Measurements from ENCODE around the gene MBD5.

MBD5 gene

DNA sequence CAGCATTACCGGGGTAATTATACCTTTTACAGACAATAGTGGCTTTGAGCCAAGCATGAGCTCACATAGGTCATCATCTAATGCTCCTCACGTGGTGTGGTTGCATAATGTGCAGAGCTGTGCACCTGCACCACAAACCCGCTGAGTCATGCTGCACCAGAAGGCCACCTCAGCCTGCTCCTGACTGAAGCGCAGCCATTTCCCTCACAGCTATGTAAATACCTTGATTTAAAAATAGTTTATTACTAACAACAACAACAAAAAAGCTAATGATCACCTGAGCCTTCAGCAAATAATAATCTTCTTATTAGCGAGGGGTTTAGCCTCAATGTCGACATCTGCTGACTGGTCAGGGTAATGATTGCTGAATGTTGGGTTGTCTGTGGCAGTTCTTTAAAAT lies 238.8 kb downstream of the MBD5 start:
- Histone ChIP-seq H3K9ac (ENCODE audit: low read length in 5 of 5) (no peak overlapping the region), H3K36me3 (ENCODE audit: control insufficient read depth in 5 of 5, insufficient read depth in 5 of 5, low read length in 5 of 5) (peaks cover 0 to 18% (median 10%) of the 10 kb centered on the region in 5 donors), H3K4me1 (ENCODE audit: control insufficient read depth in 5 of 5, insufficient read depth in 5 of 5, low read length in 5 of 5) (no peaks in the 10 kb centered on the region), H3K27me3 (ENCODE audit: control insufficient read depth in 5 of 5, insufficient read depth in 4 of 5, low read length in 5 of 5) (no peaks in the 10 kb centered on the region), H3K9me3 (ENCODE audit: control insufficient read depth in 5 of 5, low read length in 5 of 5) (peaks cover 0 to 5% (median 0%) of the 10 kb centered on the region in 5 donors), H3K27ac (ENCODE audit: low read depth, low read length) (no peak overlapping the region), H3K4me3 (ENCODE audit: low read depth in 1 of 5, low read length in 5 of 5) (no peak overlapping the region)

DNA sequence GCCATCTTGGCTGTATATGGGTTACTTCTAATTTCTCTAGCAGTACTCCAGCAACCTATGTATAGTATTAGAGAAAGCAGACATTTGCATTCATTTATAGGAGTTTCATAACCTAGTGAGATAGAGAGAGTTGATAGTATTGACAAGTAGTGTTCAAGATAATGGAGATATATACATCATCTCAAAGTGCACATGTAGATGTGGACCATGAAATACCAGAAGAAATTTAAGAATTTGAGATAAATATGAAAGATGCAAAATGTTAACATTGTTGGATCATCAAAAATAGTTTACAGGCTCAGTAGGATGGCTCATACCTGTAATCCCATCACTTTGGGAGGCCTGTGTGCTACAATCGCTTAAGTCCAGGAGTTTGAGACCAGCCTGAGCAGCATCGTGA lies 243.0 kb downstream of the MBD5 start:
- H3K36me3 ChIP-seq (ENCODE audit: control insufficient read depth in 5 of 5, insufficient read depth in 5 of 5, low read length in 5 of 5), result peaks cover 0 to 6% (median 0%) of the 10 kb centered on the region in 5 donors
- H3K4me3 ChIP-seq (ENCODE audit: low read depth in 1 of 5, low read length in 5 of 5), result no peak overlapping the region
- no peaks in the 10 kb centered on the region for H3K4me1 ChIP-seq (ENCODE audit: control insufficient read depth in 5 of 5, insufficient read depth in 5 of 5, low read length in 5 of 5)
- peaks cover 0 to 5% (median 0%) of the 10 kb centered on the region in 5 donors for H3K9me3 ChIP-seq (ENCODE audit: control insufficient read depth in 5 of 5, low read length in 5 of 5)
- H3K9ac ChIP-seq (ENCODE audit: low read length in 5 of 5), result no peak overlapping the region
- no peak overlapping the region for H3K27ac ChIP-seq (ENCODE audit: low read depth, low read length)
- no peaks in the 10 kb centered on the region for H3K27me3 ChIP-seq (ENCODE audit: control insufficient read depth in 5 of 5, insufficient read depth in 4 of 5, low read length in 5 of 5)

DNA sequence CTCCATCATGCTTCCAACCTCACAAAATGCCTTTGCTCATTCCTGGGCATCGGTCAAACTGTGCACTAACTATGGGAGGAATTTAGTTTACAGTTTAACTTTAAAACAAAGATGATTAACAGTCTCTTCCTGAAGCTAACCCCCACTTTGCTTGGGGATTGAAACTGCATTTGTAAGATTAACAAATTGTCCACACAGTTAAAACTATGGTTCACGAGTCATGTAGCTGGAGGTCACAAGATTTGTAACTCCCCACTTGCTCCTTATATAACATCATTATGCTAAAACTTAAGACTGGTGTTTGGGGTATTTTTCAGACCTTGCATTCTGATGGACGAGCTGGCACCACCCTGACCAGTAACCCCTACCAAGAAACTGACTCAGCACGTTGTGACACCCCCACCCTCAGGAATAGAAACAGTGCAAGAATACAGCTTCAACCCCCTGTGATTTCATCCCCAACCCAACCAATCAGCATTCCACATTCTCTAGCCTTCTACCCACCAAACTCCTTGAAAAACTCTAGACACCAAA lies 252.3 kb downstream of the MBD5 start:
- Histone ChIP-seq H3K27ac (ENCODE audit: low read depth, low read length) (no peak overlapping the region), H3K9ac (ENCODE audit: low read length in 5 of 5) (no peak overlapping the region), H3K27me3 (ENCODE audit: control insufficient read depth in 5 of 5, insufficient read depth in 4 of 5, low read length in 5 of 5) (no peaks in the 10 kb centered on the region)

DNA sequence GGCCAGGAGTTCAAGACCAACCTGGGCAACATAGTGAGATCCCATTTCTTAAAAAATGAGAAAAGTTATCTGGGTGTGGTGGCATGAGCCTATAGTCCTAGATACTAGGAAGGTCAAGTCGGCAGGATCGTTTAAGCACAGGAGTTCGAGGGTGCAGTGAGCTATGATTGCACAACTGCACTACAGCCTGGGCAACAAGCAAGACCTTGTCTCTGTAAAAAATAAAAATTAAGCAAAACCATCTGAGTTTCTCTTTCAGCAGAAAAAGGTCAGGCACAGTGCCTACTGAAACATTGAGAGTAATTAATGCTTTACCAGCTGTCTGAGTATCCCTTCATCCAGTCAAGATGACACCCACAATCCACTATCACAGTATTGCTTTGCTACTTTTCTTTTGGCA lies 258.3 kb downstream of the MBD5 start:
- H3K4me3 ChIP-seq (ENCODE audit: low read depth in 1 of 5, low read length in 5 of 5), result no peak overlapping the region
- H3K27me3 ChIP-seq (ENCODE audit: control insufficient read depth in 5 of 5, insufficient read depth in 4 of 5, low read length in 5 of 5), result no peaks in the 10 kb centered on the region
- no peak overlapping the region for H3K9ac ChIP-seq (ENCODE audit: low read length in 5 of 5)
- no peak overlapping the region for H3K27ac ChIP-seq (ENCODE audit: low read depth, low read length)
- H3K36me3 ChIP-seq (ENCODE audit: control insufficient read depth in 5 of 5, insufficient read depth in 5 of 5, low read length in 5 of 5), result peaks cover 0 to 4% (median 0%) of the 10 kb centered on the region in 5 donors
- H3K4me1 ChIP-seq (ENCODE audit: control insufficient read depth in 5 of 5, insufficient read depth in 5 of 5, low read length in 5 of 5), result no peaks in the 10 kb centered on the region
- no peaks in the 10 kb centered on the region for H3K9me3 ChIP-seq (ENCODE audit: control insufficient read depth in 5 of 5, low read length in 5 of 5)

More for the DNA sequence above, 252.3 kb downstream of the MBD5 start:
- Histone ChIP-seq H3K36me3 (ENCODE audit: control insufficient read depth in 5 of 5, insufficient read depth in 5 of 5, low read length in 5 of 5) (peaks cover 0 to 4% (median 3%) of the 10 kb centered on the region in 5 donors), H3K4me1 (ENCODE audit: control insufficient read depth in 5 of 5, insufficient read depth in 5 of 5, low read length in 5 of 5) (no peaks in the 10 kb centered on the region), H3K4me3 (ENCODE audit: low read depth in 1 of 5, low read length in 5 of 5) (no peak overlapping the region), H3K9me3 (ENCODE audit: control insufficient read depth in 5 of 5, low read length in 5 of 5) (no peaks in the 10 kb centered on the region)

DNA sequence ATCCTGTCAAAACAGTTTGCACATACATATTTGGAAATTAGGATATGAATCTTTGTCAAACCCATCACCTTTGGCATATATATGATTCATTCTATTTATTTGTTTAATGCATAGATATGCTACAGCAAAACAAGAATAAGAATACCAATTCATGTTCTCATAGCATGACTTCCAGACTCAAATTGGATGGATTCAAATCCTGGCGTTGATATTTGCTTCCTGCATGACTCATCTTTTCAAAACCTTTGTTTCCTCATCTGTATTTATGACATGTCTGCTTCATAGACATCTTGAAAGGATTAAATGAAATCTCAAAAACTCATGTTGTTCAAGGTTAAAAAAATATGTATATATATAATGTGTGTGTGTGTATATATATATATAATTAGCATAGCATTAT lies 261.3 kb downstream of the MBD5 start:
- peaks cover 0 to 4% (median 0%) of the 10 kb centered on the region in 5 donors for H3K36me3 ChIP-seq (ENCODE audit: control insufficient read depth in 5 of 5, insufficient read depth in 5 of 5, low read length in 5 of 5)
- H3K9ac ChIP-seq (ENCODE audit: low read length in 5 of 5), result no peak overlapping the region
- no peak overlapping the region for H3K4me3 ChIP-seq (ENCODE audit: low read depth in 1 of 5, low read length in 5 of 5)
- no peak overlapping the region for H3K27ac ChIP-seq (ENCODE audit: low read depth, low read length)
- no peaks in the 10 kb centered on the region for H3K27me3 ChIP-seq (ENCODE audit: control insufficient read depth in 5 of 5, insufficient read depth in 4 of 5, low read length in 5 of 5)
- no peaks in the 10 kb centered on the region for H3K9me3 ChIP-seq (ENCODE audit: control insufficient read depth in 5 of 5, low read length in 5 of 5)
- no peaks in the 10 kb centered on the region for H3K4me1 ChIP-seq (ENCODE audit: control insufficient read depth in 5 of 5, insufficient read depth in 5 of 5, low read length in 5 of 5)

DNA sequence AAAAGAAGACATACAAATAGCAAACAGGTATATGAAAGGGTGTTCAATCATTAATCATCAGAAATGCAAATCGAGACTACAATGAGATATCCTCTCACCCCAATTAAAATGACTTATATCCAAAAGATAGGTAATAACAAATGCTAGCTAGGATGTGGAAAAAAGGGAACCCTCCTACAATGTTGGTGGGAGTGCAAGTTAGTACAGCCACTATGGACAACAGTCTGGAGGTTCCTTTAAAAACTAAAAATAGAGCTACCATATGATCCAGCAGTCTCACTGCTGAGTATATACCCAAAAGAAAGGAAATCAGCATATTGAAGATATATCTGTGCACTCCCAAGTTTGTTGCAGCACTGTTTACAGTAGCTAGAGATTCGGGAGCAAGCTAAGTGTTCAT lies 271.5 kb downstream of the MBD5 start:
- H3K27ac ChIP-seq (ENCODE audit: low read depth, low read length), result no peak overlapping the region
- H3K4me1 ChIP-seq (ENCODE audit: control insufficient read depth in 5 of 5, insufficient read depth in 5 of 5, low read length in 5 of 5), result no peaks in the 10 kb centered on the region
- H3K36me3 ChIP-seq (ENCODE audit: control insufficient read depth in 5 of 5, insufficient read depth in 5 of 5, low read length in 5 of 5), result peaks cover 0 to 6% (median 0%) of the 10 kb centered on the region in 5 donors
- H3K4me3 ChIP-seq (ENCODE audit: low read depth in 1 of 5, low read length in 5 of 5), result no peak overlapping the region
- no peak overlapping the region for H3K9ac ChIP-seq (ENCODE audit: low read length in 5 of 5)
- no peaks in the 10 kb centered on the region for H3K9me3 ChIP-seq (ENCODE audit: control insufficient read depth in 5 of 5, low read length in 5 of 5)
- no peaks in the 10 kb centered on the region for H3K27me3 ChIP-seq (ENCODE audit: control insufficient read depth in 5 of 5, insufficient read depth in 4 of 5, low read length in 5 of 5)

DNA sequence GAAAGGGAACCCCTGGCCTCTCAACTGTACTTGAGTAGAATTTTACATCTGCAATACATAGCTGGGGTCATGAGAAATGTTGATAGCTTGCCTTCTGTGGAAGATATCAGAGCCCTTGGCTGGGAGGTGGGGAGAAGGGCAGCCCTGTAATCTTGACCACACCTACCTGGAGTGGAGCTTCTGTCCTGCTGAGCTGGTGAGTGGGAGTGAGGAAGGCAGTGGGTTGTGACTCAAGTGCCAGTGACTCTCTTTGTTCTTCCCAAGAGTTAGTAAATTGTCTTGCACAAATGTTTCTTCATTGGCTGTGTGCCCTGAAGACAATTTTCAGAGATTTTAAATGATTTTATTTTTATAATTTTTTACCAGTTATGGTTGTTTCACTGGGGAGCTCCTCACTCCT lies 277.3 kb downstream of the MBD5 start:
- peaks cover 0 to 6% (median 0%) of the 10 kb centered on the region in 5 donors for H3K36me3 ChIP-seq (ENCODE audit: control insufficient read depth in 5 of 5, insufficient read depth in 5 of 5, low read length in 5 of 5)
- no peaks in the 10 kb centered on the region for H3K27me3 ChIP-seq (ENCODE audit: control insufficient read depth in 5 of 5, insufficient read depth in 4 of 5, low read length in 5 of 5)
- no peak overlapping the region for H3K27ac ChIP-seq (ENCODE audit: low read depth, low read length)
- no peak overlapping the region for H3K4me3 ChIP-seq (ENCODE audit: low read depth in 1 of 5, low read length in 5 of 5)
- peaks cover 0 to 4% (median 0%) of the 10 kb centered on the region in 5 donors for H3K4me1 ChIP-seq (ENCODE audit: control insufficient read depth in 5 of 5, insufficient read depth in 5 of 5, low read length in 5 of 5)
- no peaks in the 10 kb centered on the region for H3K9me3 ChIP-seq (ENCODE audit: control insufficient read depth in 5 of 5, low read length in 5 of 5)
- H3K9ac ChIP-seq (ENCODE audit: low read length in 5 of 5), result no peak overlapping the region

DNA sequence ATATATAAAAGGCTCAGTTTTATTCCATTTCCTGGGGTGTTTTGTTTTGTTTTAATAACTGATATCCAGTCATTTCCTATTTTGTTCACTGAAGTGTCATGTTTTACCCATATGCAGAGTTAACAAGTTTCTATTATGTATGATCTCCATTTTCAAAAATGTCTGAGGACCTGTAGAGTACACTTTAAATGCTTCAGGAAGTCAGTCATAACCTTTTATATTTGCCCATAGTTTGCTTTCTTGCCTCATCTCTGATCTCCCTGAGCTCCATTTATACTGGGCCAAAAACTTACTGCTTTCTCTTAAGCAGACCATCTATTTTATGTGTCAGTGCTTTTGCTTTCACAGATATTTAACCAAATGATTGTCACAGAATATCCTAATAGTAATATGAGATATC lies 278.7 kb downstream of the MBD5 start:
- Histone ChIP-seq H3K9me3 (ENCODE audit: control insufficient read depth in 5 of 5, low read length in 5 of 5) (no peaks in the 10 kb centered on the region), H3K27me3 (ENCODE audit: control insufficient read depth in 5 of 5, insufficient read depth in 4 of 5, low read length in 5 of 5) (no peaks in the 10 kb centered on the region), H3K4me1 (ENCODE audit: control insufficient read depth in 5 of 5, insufficient read depth in 5 of 5, low read length in 5 of 5) (peaks cover 0 to 4% (median 0%) of the 10 kb centered on the region in 5 donors), H3K9ac (ENCODE audit: low read length in 5 of 5) (no peak overlapping the region), H3K4me3 (ENCODE audit: low read depth in 1 of 5, low read length in 5 of 5) (no peak overlapping the region), H3K36me3 (ENCODE audit: control insufficient read depth in 5 of 5, insufficient read depth in 5 of 5, low read length in 5 of 5) (peaks cover 0 to 6% (median 0%) of the 10 kb centered on the region in 5 donors), H3K27ac (ENCODE audit: low read depth, low read length) (no peak overlapping the region)

DNA sequence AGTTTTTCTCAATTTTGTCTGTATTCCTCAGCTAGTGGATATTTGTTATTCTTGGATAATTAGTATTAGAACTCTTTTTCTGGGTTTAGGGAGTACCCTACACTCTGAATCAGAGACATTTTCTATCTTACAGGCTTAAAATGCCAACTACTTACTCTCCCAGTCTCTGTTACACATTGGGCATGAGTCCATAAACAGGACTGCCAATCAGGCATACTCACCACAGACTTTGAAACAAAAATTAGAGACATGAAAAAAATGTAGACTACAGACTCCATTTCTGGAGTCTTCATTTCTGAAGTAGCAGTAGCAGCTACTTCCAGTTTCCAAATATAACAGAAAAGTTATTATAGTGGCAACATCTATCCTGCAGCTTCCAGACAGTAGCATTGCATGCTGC lies 279.7 kb downstream of the MBD5 start:
- Histone ChIP-seq H3K9ac (ENCODE audit: low read length in 5 of 5) (no peak overlapping the region), H3K27me3 (ENCODE audit: control insufficient read depth in 5 of 5, insufficient read depth in 4 of 5, low read length in 5 of 5) (no peaks in the 10 kb centered on the region), H3K4me3 (ENCODE audit: low read depth in 1 of 5, low read length in 5 of 5) (no peak overlapping the region), H3K9me3 (ENCODE audit: control insufficient read depth in 5 of 5, low read length in 5 of 5) (no peaks in the 10 kb centered on the region), H3K36me3 (ENCODE audit: control insufficient read depth in 5 of 5, insufficient read depth in 5 of 5, low read length in 5 of 5) (peaks cover 0 to 6% (median 0%) of the 10 kb centered on the region in 5 donors), H3K27ac (ENCODE audit: low read depth, low read length) (no peak overlapping the region), H3K4me1 (ENCODE audit: control insufficient read depth in 5 of 5, insufficient read depth in 5 of 5, low read length in 5 of 5) (peaks cover 0 to 4% (median 0%) of the 10 kb centered on the region in 5 donors)

DNA sequence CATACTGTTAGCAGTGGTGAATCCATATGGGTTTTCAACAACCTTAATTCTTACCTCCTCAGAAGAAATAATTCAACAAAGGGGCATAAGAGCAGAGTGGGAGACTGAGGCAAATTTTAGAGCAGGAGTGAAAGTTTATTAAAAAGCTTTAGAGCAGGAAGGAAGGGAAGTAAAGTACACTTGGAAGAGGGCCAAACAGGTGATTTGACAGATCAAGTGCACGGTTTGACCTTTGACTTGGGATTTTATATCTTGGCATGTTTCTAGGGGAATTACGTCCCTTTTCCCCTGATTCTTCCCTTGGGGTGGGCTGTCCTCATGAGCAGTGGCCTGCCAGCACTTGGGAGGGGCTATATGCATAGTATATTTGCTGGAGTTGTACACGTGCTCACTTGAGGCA lies 280.5 kb downstream of the MBD5 start:
- Histone ChIP-seq H3K27ac (ENCODE audit: low read depth, low read length) (no peak overlapping the region), H3K36me3 (ENCODE audit: control insufficient read depth in 5 of 5, insufficient read depth in 5 of 5, low read length in 5 of 5) (no peaks in the 10 kb centered on the region), H3K9ac (ENCODE audit: low read length in 5 of 5) (no peak overlapping the region), H3K4me1 (ENCODE audit: control insufficient read depth in 5 of 5, insufficient read depth in 5 of 5, low read length in 5 of 5) (peaks cover 0 to 4% (median 0%) of the 10 kb centered on the region in 5 donors), H3K9me3 (ENCODE audit: control insufficient read depth in 5 of 5, low read length in 5 of 5) (no peaks in the 10 kb centered on the region), H3K4me3 (ENCODE audit: low read depth in 1 of 5, low read length in 5 of 5) (no peak overlapping the region), H3K27me3 (ENCODE audit: control insufficient read depth in 5 of 5, insufficient read depth in 4 of 5, low read length in 5 of 5) (no peaks in the 10 kb centered on the region)

Data from subcutaneous abdominal adipose tissue (tissue), 5 donors.